Central memory CD4-positive, alpha-beta T cell (primary cell): ENCODE results near the gene RABL2A.
"Not testable (repeated sequence)": the region's sequence is repeated elsewhere in the genome, so short reads cannot be mapped to it uniquely, and the experiment has no call there.

Experiments used
- DNase-seq: peaks from one replicate; pipeline ENCODE4 v3.0.0; 2022
- total RNA-seq, 3 experiments: gene quantifications; one replicate each; lab custom pipeline; 2026; lab: John Stamatoyannopoulos, UW

The RABL2A gene
- 5.4 to 12.5 (median 10.0) reads per million in 3 experiments for total RNA-seq

- DNase-seq: peak; percentile 88
Measured at GRCh38 chr2:113626616-113627330, at the start of gene RABL2A. Gene RABL2A (plus strand): TSS chr2:113627266. CDS start chr2:113628607, 1,341 bp downstream.

DNA sequence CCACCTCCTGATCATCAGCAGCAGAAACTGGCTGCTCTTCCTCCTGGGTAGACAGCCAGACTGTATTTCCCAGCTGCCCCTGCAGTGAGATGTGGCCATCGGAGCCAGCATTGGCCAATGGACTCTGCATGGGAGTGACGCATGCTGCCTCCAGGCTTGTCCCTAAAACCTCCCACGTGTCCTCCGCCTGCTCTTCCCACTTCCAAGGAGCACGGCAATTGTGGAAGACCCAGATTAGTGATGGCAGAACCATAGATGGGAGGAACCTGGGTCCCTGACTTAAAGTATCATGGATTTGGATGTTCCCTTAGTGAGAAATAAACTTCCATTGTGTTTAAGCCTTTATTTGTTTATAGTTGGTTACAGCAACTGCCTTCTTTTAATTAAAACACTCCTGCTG, 48.6 kb upstream of the RABL2A start:
- not testable (repeated sequence) for DNase-seq

DNA sequence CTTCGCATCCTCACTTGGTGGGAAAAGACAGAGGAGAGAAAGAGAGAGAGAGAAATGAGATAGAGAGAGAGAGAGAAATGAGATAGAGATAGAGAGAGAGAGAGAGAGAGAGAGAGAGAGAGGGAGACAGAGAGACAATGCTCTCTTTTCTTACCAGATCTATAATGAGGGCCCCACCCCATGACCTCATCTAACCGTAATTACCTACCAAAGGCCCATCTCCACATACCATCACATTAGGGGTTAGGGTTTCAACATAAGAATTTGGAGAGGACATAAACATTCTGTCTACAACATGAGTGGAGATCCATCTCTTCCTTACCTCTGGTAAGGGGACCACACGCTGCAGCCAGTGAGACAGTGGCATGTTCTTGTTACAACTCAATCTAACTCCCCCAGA, 44.6 kb upstream of the RABL2A start:
- not testable (repeated sequence) for DNase-seq

DNA sequence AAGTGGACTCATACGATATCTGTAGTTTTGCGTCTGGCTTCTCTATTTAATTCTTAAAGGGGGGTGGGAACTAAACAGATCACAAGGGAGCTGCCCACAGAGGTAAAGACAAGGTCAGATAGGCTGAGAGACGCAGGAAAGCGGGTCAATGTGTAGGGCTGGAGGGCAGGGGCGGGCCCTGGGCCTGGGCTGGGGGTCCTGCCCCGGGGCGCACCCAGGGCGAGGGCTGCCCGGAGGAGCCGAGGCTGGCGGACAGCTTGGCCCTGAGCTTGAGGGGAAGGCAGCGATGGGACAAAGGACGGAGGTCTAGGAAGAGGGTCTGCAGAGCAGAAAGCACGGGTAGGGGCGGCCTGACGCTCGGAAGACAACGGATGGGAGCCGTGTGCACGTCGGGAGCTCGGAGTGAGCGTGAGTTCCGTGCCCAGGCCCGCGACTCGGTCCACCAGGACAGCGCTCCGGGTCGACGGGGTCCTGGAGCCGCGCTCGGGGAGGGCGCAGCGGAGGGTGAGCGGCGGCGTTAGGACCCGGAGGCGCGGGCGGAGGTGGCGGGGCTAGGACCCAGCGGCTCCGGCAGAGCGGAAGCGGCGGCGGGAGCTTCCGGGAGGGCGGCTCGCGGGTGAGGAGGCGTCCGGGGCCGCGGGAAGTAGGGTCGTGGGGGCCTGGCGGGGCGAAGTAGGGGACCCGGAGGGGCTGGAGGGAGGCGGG, 43.4 kb upstream of the RABL2A start:
- DNase-seq: peak; percentile 79

GRCh38 chr2:113584311-113585092, 42.6 kb upstream of the RABL2A start:
- peak; percentile 21 for DNase-seq

GRCh38 chr2:113587201-113587600, 39.9 kb upstream of the RABL2A start:
- DNase-seq: peak; percentile 40

GRCh38 chr2:113589591-113589990, 37.5 kb upstream of the RABL2A start:
- DNase-seq: not testable (repeated sequence)

- not testable (repeated sequence) for DNase-seq
Measured at GRCh38 chr2:113591926-113592325, 35.1 kb upstream of the RABL2A start.

- not testable (repeated sequence) for DNase-seq
Measured at GRCh38 chr2:113593280-113593679, 33.8 kb upstream of the RABL2A start.

DNA sequence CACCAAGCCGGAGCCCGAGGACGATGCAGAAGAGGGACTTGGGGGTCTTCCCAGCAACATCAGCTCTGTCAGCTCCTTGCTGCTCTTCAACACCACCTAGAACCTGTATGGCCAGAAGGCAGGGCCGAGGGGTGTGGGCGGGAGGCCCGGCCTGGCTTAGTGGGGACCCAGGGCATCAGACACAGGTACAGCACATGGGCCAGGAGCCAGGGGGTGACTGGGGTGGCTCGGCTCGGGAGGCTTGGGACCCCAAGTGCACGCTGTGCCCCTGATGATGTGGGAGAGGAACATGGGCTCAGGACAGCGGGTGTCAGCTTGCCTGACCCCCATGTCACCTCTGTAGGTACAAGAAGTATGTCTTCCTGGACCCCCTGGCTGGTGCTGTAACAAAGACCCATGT, 31.3 kb upstream of the RABL2A start:
- DNase-seq: not testable (repeated sequence)

DNA sequence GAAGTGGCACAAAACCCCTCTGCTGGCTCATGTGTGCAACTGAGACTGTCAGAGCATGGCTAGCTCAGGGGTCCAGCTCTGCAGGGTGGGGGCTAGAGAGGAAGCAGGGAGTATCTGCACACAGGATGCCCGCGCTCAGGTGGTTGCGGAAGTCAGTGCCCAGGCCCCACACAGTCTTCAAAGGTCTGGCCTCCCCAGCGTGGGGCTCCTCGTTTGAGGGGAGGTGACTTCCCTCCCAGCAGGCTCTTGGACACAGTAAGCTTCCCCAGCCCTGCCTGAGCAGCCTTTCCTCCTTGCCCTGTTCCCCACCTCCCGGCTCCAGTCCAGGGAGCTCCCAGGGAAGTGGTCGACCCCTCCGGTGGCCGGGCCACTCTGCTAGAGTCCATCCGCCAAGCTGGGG, 29.9 kb upstream of the RABL2A start:
- not testable (repeated sequence) for DNase-seq

DNA sequence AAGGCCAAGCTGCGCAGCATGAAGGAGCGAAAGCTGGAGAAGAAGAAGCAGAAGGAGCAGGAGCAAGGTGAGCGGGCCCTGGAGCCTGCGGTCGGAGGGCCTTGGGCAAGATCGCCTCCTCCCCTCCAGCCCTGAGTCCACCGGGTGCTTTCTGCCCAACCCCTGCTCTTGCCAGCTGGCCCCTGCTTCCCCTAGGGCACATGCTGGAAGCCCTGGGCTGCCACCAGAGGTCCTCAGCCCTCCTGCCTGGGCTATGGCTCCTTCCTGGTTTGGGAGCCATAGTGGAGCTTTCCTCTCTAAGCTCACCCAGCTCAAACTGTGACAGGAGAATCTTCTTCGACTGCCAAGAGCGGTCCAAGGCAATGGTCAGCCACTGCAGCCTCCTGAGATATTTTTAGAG, 29.5 kb upstream of the RABL2A start:
- DNase-seq: not testable (repeated sequence)

- not testable (repeated sequence) for DNase-seq
Measured at GRCh38 chr2:113598180-113598579, 28.9 kb upstream of the RABL2A start.

GRCh38 chr2:113598738-113599137, 28.3 kb upstream of the RABL2A start:
- not testable (repeated sequence) for DNase-seq

- not testable (repeated sequence) for DNase-seq
Measured at GRCh38 chr2:113599208-113599607, 27.9 kb upstream of the RABL2A start.

DNA sequence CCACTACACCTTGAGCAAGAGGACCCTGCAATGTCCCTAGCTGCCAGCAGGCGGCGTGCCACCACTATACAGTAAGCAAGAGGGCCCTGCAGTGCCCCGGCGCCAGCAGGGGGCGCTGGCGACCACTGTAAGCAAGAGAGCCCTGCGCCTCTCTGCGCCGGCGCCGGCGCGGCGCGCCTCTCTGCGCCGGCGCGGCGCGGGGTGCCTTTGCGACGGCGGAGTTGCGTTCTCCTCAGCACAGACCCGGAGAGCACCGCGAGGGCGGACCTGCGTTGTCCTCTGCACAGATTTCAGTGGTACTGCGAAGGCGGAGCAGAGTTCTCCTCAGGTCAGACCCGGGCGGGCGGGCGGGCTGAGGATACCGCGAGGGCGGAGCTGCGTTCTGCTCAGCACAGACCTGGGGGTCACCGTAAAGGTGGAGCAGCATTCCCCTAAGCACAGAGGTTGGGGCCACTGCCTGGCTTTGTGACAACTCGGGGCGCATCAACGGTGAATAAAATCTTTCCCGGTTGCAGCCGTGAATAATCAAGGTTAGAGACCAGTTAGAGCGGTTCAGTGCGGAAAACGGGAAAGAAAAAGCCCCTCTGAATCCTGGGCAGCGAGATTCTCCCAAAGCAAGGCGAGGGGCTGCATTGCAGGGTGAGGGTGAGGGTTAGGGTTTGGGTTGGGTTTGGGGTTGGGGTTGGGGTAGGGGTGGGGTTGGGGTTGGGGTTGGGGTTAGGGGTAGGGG, 24.9 kb upstream of the RABL2A start:
- peak; percentile 34 for DNase-seq

- DNase-seq: no peak
Measured at GRCh38 chr2:113602869-113603466, 24.1 kb upstream of the RABL2A start.

DNA sequence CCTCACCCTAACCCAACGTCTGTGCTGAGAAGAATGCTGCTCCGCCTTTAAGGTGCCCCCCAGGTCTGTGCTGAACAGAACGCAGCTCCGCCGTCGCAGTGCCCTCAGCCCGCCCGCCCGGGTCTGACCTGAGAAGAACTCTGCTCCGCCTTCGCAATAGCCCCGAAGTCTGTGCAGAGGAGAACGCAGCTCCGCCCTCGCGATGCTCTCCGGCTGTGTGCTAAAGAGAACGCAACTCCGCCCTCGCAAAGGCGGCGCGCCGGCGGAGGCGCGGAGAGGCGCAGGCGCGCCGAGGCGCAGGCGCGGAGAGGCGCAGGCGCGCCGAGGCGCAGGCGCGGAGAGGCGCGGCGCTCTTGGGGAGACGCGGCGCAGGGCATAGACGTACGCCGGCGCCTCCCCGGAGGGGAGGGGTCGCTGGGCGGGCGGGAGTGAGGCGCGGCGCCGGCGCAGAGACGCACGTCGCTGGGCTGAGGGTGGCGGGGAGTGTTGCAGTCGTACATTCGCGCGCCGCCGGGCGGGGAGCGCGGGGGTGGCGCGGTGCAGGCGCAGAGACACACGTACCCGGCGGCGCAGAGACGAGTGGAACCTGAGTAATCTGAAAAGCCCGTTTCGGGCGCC, 23.5 kb upstream of the RABL2A start:
- DNase-seq: peak; percentile 91

GRCh38 chr2:113604085-113604477, 23.0 kb upstream of the RABL2A start:
- peak; percentile 95 for DNase-seq

- DNase-seq: not testable (repeated sequence)
Measured at GRCh38 chr2:113604661-113605060, 22.4 kb upstream of the RABL2A start.

- not testable (repeated sequence) for DNase-seq
Measured at GRCh38 chr2:113606036-113606435, 21.0 kb upstream of the RABL2A start.

GRCh38 chr2:113609822-113610221, 17.2 kb upstream of the RABL2A start:
- not testable (repeated sequence) for DNase-seq
